K562 (cell line): ENCODE measurements around the gene SEL1L. TPM values are rescaled to one million over a fixed set of nuclear protein-coding genes. Genes with fewer than 3 reads are reported as not detected.
A peak's percentile ranks its signal among the peaks of the same experiment; 100 is the strongest.

Source experiments
- BRD9 ChIP-seq: fragments of 450-650 bp; IDR thresholded peaks from 2 replicates; pipeline ENCODE4 v1.6.1; 2018; ENCODE audit warnings: low read depth; ENCODE audit not compliant: partially characterized antibody
- CHD4 ChIP-seq: fragments of 200-600 bp; sonication (generic); IDR thresholded peaks from 3 replicates; pipeline ENCODE4 v1.6.1; 2012; ENCODE audit warnings: low read depth, mild to moderate bottlenecking, mixed read lengths, low read length, inconsistent platforms; ENCODE audit not compliant: insufficient read depth, insufficient replicate concordance, poor library complexity, severe bottlenecking
- CREB3L1 ChIP-seq: fragments of 450-650 bp; IDR thresholded peaks from 2 replicates; pipeline ENCODE4 v1.6.1; 2014; ENCODE audit warnings: low read depth, mild to moderate bottlenecking, moderate library complexity, borderline replicate concordance
- GMEB1 ChIP-seq: fragments of 250-450 bp; sonication (Bioruptor Pico); IDR thresholded peaks from 2 replicates; pipeline ENCODE4 v1.4.0; 2020; ENCODE audit warnings: mild to moderate bottlenecking
- HBP1 ChIP-seq: fragments of 450-650 bp; formaldehyde crosslinking; IDR thresholded peaks from 2 replicates; pipeline ENCODE4 v1.4.0; 2022; ENCODE audit warnings: missing genetic modification characterization
- HDAC2 ChIP-seq: fragments of 450-650 bp; IDR thresholded peaks from 2 replicates; pipeline ENCODE4 v1.6.1; 2016; ENCODE audit warnings: mild to moderate bottlenecking
- MAFK ChIP-seq: IDR thresholded peaks from 2 replicates; pipeline ENCODE4 v1.6.1; 2011; ENCODE audit warnings: low read length, improper control_type of control experiment
- PBX2 ChIP-seq, 2 experiments: IDR thresholded peaks in 1 of 2; conservative IDR thresholded peaks in 1 of 2; 2 replicates each; pipeline ENCODE4 v1.6.1; 2016; ENCODE audit warnings: low read depth in 2 of 2, mild to moderate bottlenecking in 1 of 2, missing compliant biosample characterization in 1 of 2, missing genetic modification characterization in 1 of 2, moderate library complexity in 1 of 2
- POLR3A ChIP-seq: IDR thresholded peaks from 2 replicates; pipeline ENCODE4 v1.6.1; 2011; ENCODE audit warnings: borderline replicate concordance, mild to moderate bottlenecking, moderate library complexity; ENCODE audit not compliant: insufficient read length, insufficient read depth; ENCODE audit errors: extremely low read depth
- PTRF ChIP-seq: fragments of 450-650 bp; IDR thresholded peaks from 2 replicates; pipeline ENCODE4 v1.6.1; 2016; ENCODE audit warnings: mild to moderate bottlenecking, missing genetic modification characterization, missing compliant biosample characterization
- RB1 ChIP-seq: fragments of 450-650 bp; IDR thresholded peaks from 2 replicates; pipeline ENCODE4 v1.6.1; 2017; ENCODE audit warnings: low read depth, mild to moderate bottlenecking
- SETDB1 ChIP-seq: IDR thresholded peaks from one replicate; pipeline ENCODE4 v1.6.1; 2012; ENCODE audit warnings: low read length, control low read depth, inconsistent platforms
- TEAD2 ChIP-seq: fragments of 450-650 bp; IDR thresholded peaks from 2 replicates; pipeline ENCODE4 v1.6.1; 2016; ENCODE audit warnings: missing genetic modification characterization, control low read depth, missing compliant biosample characterization
- THAP12 ChIP-seq: fragments of 250-450 bp; sonication (Bioruptor Pico); IDR thresholded peaks from 2 replicates; pipeline ENCODE4 v1.9.0; 2021; ENCODE audit warnings: mild to moderate bottlenecking, inconsistent platforms
- ZNF3 ChIP-seq: fragments of 250-450 bp; sonication (Bioruptor Pico); IDR thresholded peaks from 2 replicates; pipeline ENCODE4 v1.5.0; 2021; ENCODE audit warnings: mild to moderate bottlenecking, moderate library complexity
- ZNF507 ChIP-seq: conservative IDR thresholded peaks from 2 replicates; pipeline ENCODE4 v1.6.1; 2017; ENCODE audit warnings: missing genetic modification characterization, missing compliant biosample characterization
- ZNF589 ChIP-seq: fragments of 200-800 bp; sonication (Bioruptor generic); IDR thresholded peaks from 2 replicates; pipeline ENCODE4 v1.6.1; 2016; ENCODE audit warnings: low read depth, missing genetic modification characterization, missing compliant biosample characterization
- polyA plus RNA-seq, 8 experiments: library from polyadenylated mRNA; depleted of rRNA in 4 of 8; stranded (reverse) in 5 of 8; unstranded in 3 of 8; fragments of >200 nt; fragmentation: Nextera tagmentation in 2 of 8; fragmentation: Illumina TruSeq in 1 of 8; extraction: Ambion mirVana in 2 of 8; extraction: Trizol in 1 of 8; gene quantifications; 2 replicates each; pipeline versions ENCODE4 v1.2.1 to v1.2.3, GENCODE V29; 2011 to 2014; ENCODE audit warnings: inconsistent platforms in 1 of 8, missing spikeins in 1 of 8
- total RNA-seq, 7 experiments: library from RNA; depleted of rRNA in 6 of 7; stranded (reverse); fragments of >200 nt in 6 of 7; fragmentation: Illumina TruSeq in 2 of 7; extraction: Trizol in 2 of 7; gene quantifications; 2 replicates each; pipeline versions ENCODE4 v1.2.1 to v1.2.3, GENCODE V29; 2011 to 2021; ENCODE audit warnings: low replicate concordance in 1 of 7

Gene SEL1L
- total and polyA plus RNA-seq, 9 of the 15 experiments (the other 6 are each of a cell fraction or from before 2014, with no cell fraction given) = 7.7 to 21.1 (median 13.6) TPM

- TF ChIP-seq HBP1 (CRISPR knock-in tag) (no peak), CHD4 (peak; percentile 42), CREB3L1 (no peak), PTRF (tag) (no peak), ZNF507 (tag) (no peak), ZNF3 (CRISPR knock-in tag) (no peak), BRD9 (peak; percentile 73), RB1 (no peak; the same call in 1 of the 2 replicates), SETDB1 (no peak), HDAC2 (peak; percentile 85), PBX2 (CRISPR knock-in tag; IDR thresholded peaks at IDR 0.05; ENCODE audit: low read depth) (no peak), PBX2 (tag; conservative IDR thresholded peaks at IDR 0.05; ENCODE audit: low read depth) (peak; percentile 97), THAP12 (no peak), TEAD2 (no peak), POLR3A (no peak), GMEB1 (CRISPR knock-in tag) (no peak), ZNF589 (CRISPR knock-in tag) (peak; percentile 78; the same call in 1 of the 2 replicates), MAFK (peak; percentile 54; the same call in 1 of the 2 replicates)
Measured at GRCh38 chr14:81427348-81428058, 106.2 kb downstream of the SEL1L start (continued).
